ENCODE results near the gene MAD2L1BP.

DNA sequence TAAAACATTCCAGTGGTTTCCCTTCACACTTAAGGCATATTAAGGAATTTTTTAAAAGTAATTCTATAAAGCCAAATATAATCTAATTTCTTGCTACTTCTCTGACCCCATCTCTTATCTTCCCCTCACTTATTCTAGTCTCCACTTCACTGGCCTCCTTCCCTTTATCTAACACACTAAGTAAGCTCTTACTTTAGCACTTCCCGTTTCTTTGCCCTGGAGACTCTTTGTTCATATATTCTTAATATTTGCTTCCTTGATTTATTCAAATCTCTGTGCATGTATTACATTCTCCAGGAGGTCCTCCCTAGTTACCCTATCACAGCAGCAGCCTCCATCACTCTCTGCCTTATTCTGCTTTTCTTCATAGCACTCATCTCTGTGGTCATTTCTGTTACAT, 26.8 kb upstream of the MAD2L1BP start:
- no peak for TF ChIP-seq CTCF (IDR thresholded peaks at IDR 0.05)
- TF ChIP-seq POLR2A (IDR thresholded peaks at IDR 0.05): no peak
- TF ChIP-seq EP300 (IDR thresholded peaks at IDR 0.05): no peak
